Muscle layer of colon (tissue), 2 donors: ENCODE results near the gene CHD8.
"Not testable (repeated sequence)": the region's sequence is repeated elsewhere in the genome, so short reads cannot be mapped to it uniquely, and the experiment has no call there.

Experiments used
- H3K27ac ChIP-seq: one replicate; pipeline ENCODE4 v1.7.0; 2013; ENCODE audit warnings: low read depth, mild to moderate bottlenecking, low read length, moderate library complexity
- H3K27me3 ChIP-seq, 2 donors: one replicate each; pipeline ENCODE4 v1.7.0; 2013; ENCODE audit warnings: low read length in 2 of 2, mild to moderate bottlenecking in 2 of 2; ENCODE audit not compliant: insufficient read depth in 2 of 2, control insufficient read depth in 1 of 2
- H3K36me3 ChIP-seq: one replicate; pipeline ENCODE4 v1.7.0; 2013; ENCODE audit warnings: mild to moderate bottlenecking, low read length; ENCODE audit not compliant: insufficient read depth
- H3K4me1 ChIP-seq: one replicate; pipeline ENCODE4 v1.7.0; 2013; ENCODE audit warnings: mild to moderate bottlenecking, low read length; ENCODE audit not compliant: insufficient read depth
- H3K4me3 ChIP-seq, 2 donors: one replicate each; pipeline ENCODE4 v1.7.0; 2013; ENCODE audit warnings: low read length in 2 of 2, low read depth in 1 of 2, mild to moderate bottlenecking in 1 of 2, moderate library complexity in 1 of 2
- H3K9ac ChIP-seq: one replicate; pipeline ENCODE4 v1.7.0; 2013; ENCODE audit warnings: low read length
- H3K9me3 ChIP-seq: one replicate; pipeline ENCODE4 v1.7.0; 2013; ENCODE audit warnings: mild to moderate bottlenecking, low read length
- donor health status: abdominal sarcoma.
- donor health status: Adenocarcinoma of cecum.

CHD8 gene

DNA sequence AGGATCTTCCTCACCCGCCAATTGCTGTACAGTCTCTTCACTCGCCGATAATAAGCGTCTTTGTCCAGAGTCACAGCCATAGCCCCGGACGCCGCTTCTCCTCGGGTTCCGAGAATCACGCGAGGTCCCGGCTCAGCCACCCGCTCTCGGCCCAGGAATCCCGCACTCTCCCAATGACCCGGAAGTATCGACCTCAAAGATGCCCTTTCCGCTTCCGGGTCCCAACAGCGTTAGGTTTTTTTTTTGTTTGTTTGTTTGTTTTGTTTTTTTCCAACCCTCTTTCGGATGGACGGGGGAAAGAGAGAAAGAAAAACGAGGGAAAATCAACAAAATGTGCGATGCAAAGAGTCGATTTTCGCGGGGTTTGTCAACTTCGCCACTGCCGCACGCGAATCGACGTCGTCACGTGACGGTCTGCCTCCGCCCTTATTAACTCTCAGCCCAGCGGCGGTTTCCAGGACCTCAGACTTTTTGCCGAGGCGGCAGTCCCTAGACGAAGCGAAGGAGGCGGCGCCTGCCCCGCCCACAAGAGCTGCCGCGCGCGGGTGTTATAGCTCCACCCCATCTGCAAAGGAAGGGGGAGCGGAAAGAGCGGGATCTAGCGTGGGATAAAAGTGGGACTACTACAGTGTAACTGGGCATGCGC lies 72.0 kb downstream of the CHD8 start, which contains the start of gene SUPT16H:
Gene SUPT16H, minus strand, starts transcription at position 172 of the 646 bp plus-strand sequence. Its CDS starts 92 bp downstream, at position 80.
- Histone ChIP-seq H3K4me3 (peak within 1 kb of the TSS; percentile 56 to 96), H3K9me3 (no peaks in the 10 kb centered on the region), H3K27ac (peak within 1 kb of the TSS; percentile 62), H3K36me3 (peaks cover 11% of the 10 kb centered on the region), H3K4me1 (peaks cover 21% of the 10 kb centered on the region), H3K27me3 (no peaks in the 10 kb centered on the region), H3K9ac (peak within 1 kb of the TSS; percentile 90)

DNA sequence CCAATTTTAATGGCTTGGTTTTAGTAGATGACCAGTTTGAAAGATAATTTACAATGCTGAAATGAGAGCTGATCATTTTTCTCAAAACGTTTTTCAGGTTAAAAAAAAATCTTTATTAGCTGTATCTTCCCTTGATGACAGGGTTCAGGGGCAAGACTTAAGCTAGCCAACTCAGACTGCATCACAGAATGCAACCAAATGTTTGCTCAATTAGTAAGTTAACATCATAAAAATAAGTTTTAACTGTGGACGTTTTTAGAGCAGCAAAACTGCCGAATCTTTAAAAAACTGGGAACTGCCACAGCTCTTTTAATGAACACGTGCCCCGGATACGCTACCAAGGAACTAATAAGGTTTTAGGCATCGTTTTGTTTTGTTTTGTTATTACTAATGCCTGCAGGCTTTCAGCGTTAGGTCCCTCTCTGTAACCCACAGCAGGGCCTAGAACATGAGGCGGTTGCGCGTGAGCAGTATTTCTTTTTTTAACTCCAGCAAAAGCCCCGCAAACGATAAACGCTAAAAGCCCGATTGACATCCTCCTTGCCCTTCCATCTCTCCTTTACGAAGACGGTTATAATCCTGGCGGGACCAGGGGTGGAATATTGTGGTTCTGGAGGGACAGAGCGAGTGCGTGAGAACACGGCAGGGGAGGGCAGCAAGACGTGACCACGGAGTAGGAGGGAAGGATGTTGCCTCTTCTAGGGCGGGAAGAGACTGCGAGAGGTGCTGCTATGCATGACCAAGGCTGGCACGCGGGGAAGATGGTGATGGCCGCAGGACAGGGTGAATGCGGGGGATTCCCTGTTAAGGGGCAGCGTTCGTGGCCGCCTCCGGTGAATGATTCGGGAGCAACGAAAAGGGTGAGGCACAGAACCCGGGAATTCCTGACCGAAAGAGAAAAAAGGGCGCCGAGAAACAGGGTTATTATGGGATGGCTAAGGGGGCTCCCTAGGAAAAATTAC lies 72.8 kb downstream of the CHD8 start:
- H3K36me3 ChIP-seq = peaks cover 11% of the 10 kb centered on the region
- H3K27ac ChIP-seq = peak overlapping the region; percentile 62
- H3K4me3 ChIP-seq = peak overlapping the region; percentile 56 to 96
- H3K9me3 ChIP-seq = no peaks in the 10 kb centered on the region
- H3K9ac ChIP-seq = peak overlapping the region; percentile 90
- no peaks in the 10 kb centered on the region for H3K27me3 ChIP-seq
- peaks cover 21% of the 10 kb centered on the region for H3K4me1 ChIP-seq

DNA sequence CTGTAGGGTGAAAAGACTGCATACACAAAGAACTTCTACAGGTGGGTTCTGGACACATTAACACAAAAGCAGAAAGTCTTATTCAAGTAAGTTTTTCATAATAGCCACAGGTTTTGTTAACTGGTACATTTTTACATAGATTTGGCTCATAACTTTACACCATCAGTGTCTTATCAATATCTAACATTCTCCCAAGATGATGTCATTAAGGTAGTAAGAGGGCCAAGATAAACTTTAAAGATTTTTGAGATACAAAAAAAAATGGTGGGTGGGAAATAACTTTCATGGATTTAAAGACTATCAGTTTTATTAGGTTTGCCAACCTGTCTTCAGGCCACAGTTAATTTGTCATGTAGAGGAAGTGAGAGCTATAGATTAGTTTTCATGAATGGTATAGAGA lies 73.8 kb downstream of the CHD8 start:
- H3K27me3 ChIP-seq = no peaks in the 10 kb centered on the region
- no peaks in the 10 kb centered on the region for H3K9me3 ChIP-seq
- no peak overlapping the region for H3K9ac ChIP-seq
- no peak overlapping the region for H3K27ac ChIP-seq
- no peak overlapping the region for H3K4me3 ChIP-seq
- H3K36me3 ChIP-seq = peaks cover 11% of the 10 kb centered on the region
- peaks cover 21% of the 10 kb centered on the region for H3K4me1 ChIP-seq

DNA sequence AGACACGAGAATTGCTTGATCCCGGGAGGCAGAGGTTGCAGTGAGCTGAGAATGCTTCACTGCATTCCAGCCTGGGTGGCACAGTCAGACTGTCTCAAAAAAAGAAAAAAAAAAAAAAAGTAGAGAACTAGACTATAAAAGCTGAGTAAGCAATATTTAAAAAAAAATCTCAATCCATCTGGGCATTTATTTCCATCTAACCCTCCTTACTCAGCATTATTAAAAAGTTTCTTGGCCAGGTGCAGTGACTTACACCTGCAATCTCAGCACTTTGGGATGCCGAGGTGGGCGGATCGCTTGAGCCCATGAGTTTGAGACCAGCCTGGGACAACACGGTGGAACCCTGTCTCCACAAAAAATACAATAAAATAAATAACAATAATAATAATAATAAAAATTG lies 76.6 kb downstream of the CHD8 start:
- H3K27ac ChIP-seq = no peak overlapping the region
- peaks cover 16% of the 10 kb centered on the region for H3K4me1 ChIP-seq
- H3K9ac ChIP-seq = no peak overlapping the region
- H3K27me3 ChIP-seq = no peaks in the 10 kb centered on the region
- H3K9me3 ChIP-seq = no peaks in the 10 kb centered on the region
- peaks cover 9% of the 10 kb centered on the region for H3K36me3 ChIP-seq
- H3K4me3 ChIP-seq = no peak overlapping the region

DNA sequence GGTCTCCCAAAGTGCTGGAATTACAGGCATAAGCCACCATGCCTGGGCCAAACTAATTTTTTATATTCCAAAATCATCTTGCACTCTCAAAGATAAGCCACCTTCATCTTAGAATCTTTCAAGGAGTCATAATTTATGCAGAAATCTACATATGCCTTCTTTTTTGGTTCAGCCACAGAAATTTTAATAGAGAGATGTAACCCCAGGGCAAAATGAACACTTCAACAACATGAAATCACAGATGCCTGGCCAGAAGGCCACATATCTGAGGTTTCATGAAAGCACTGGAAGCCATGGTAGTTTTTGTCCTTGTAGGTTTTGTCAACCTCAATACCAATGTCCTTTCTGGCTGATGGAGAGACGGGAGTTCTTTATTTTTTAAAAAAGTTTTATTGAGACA lies 81.9 kb downstream of the CHD8 start:
- Histone ChIP-seq H3K4me3 (no peak overlapping the region), H3K27me3 (no peaks in the 10 kb centered on the region), H3K9ac (no peak overlapping the region), H3K27ac (no peak overlapping the region), H3K9me3 (no peaks in the 10 kb centered on the region), H3K4me1 (no peaks in the 10 kb centered on the region), H3K36me3 (peaks cover 34% of the 10 kb centered on the region)

DNA sequence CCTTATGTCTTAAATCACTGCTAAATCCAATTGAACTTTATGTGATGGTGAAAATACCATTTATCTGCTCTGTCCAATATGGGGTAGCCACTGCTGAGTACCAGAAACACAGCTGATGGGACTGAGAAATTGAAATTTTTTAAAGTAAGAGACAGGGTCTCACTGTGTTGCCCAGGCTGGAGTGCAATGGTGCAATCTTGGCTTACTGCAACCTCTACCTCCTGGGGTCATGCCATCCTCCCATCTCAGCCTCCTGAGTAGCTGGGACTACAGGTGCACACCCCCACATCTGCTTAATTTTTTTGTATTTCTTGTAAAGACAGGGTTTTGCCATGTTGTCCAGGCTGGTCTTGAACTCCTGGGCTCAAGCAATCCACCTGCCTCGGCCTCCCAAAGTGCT lies 83.1 kb downstream of the CHD8 start:
- not testable (repeated sequence) for H3K9me3 ChIP-seq, H3K4me3 ChIP-seq, H3K4me1 ChIP-seq, H3K27me3 ChIP-seq, H3K9ac ChIP-seq, H3K27ac ChIP-seq
- H3K36me3 ChIP-seq = peaks cover 45% of the 10 kb centered on the region

DNA sequence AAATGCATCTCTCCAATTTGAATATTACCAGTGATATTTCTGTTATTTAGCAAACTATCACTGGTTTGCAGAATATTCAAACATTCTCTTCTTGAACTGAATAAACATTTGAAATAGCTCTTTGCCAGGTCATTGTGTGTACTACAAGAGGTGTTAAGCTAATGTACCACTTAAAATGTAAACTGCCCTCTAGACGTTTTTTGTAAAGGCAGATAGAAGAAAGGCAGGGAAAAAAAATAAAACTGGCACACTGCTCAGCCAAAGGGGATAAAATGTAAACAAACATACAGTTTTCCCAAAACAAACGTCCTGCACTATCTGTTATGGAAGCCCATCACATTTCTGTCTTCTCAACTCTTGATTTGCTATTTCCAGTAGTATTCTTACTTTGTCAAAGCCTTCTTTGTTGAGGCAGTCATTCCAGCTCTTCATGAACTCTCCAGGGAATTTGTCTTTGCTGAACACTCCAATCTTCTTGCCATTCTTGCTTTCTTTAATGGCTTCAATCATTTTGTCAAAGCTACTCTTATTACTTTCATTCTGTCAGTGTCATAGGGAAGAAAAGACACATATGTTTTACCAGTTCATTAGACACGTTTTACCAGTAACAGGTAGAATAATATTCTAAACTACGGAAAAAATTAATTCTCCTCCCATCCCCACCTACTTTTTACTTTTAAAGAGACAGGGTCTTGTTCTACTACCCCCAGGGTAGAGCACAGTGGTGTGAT lies 85.8 kb downstream of the CHD8 start:
- H3K4me3 ChIP-seq = no peak overlapping the region
- H3K27me3 ChIP-seq = no peaks in the 10 kb centered on the region
- no peak overlapping the region for H3K9ac ChIP-seq
- no peaks in the 10 kb centered on the region for H3K4me1 ChIP-seq
- peaks cover 63% of the 10 kb centered on the region for H3K36me3 ChIP-seq
- no peak overlapping the region for H3K27ac ChIP-seq
- H3K9me3 ChIP-seq = no peaks in the 10 kb centered on the region

DNA sequence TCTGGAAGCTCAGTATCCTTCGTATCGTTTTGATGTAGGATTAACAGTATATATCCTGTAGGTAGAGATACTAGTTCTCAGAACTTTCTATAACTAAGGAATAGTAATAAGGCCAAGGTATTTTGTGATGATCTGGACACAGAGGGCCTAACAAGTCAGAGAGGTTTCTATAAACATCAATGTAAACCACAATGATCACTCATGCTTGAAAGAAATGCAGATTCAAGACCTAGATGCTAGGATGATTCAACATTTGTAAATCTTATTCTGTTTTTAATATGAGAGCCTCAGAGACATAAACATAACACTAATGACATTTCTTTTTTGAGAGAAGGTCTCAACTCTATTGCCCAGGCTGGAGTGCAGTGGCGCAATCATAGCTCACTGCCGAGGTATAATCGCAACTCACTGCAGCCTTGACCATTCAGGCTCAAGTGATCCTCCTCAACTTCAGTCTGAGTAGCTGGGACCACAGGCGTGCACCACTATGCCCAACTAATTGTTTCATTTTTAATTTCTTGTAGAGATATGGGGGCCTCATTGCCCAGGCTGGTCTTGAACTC lies 88.3 kb downstream of the CHD8 start:
- Histone ChIP-seq H3K27ac (no peak overlapping the region), H3K36me3 (peaks cover 86% of the 10 kb centered on the region), H3K4me1 (no peaks in the 10 kb centered on the region), H3K9me3 (no peaks in the 10 kb centered on the region), H3K9ac (no peak overlapping the region), H3K27me3 (no peaks in the 10 kb centered on the region), H3K4me3 (no peak overlapping the region)

DNA sequence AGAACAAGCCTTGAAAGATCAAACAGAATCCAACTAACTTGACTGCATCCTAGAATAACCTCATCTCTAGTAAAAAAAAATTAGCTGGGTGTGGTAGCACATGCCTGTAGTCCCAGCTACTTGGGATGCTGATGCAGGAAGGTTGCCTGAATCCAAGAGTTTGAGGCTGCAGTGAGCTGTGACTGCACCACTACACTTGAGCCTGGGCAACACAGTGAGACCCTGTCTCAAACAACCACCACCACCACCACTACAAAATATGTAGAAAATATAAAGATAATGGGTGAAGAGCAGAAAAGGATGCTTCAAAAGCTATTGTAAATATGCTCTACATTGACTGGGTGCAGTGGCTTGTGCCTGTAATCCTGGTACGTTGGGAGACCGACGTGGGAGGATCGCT lies 99.4 kb downstream of the CHD8 start:
- H3K9me3 ChIP-seq = no peaks in the 10 kb centered on the region
- H3K9ac ChIP-seq = no peak overlapping the region
- H3K4me1 ChIP-seq = no peaks in the 10 kb centered on the region
- H3K27ac ChIP-seq = no peak overlapping the region
- no peak overlapping the region for H3K4me3 ChIP-seq
- peaks cover 78% of the 10 kb centered on the region for H3K36me3 ChIP-seq
- no peaks in the 10 kb centered on the region for H3K27me3 ChIP-seq

DNA sequence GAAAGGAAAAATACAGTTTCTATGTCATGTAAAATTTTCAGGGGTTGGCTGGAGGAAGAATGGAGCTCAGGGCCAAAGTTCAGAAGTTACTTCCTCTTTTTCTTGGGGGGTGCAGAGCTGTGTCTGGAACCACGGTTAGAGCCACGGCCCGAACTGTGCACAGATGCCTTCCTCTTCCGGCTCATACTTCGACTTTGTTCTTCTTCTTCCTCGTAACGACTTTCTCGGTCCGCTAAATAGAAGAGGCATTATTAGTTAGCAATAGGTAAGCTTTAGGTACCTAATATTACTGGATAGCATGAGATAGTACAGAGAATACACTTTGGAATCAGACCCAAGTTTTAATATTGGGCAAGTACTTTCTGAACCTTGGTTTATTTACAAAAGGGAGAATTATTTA lies 103.3 kb downstream of the CHD8 start:
- no peaks in the 10 kb centered on the region for H3K4me1 ChIP-seq
- H3K36me3 ChIP-seq = peaks cover 53% of the 10 kb centered on the region
- no peak overlapping the region for H3K9ac ChIP-seq
- H3K4me3 ChIP-seq = no peak overlapping the region
- no peaks in the 10 kb centered on the region for H3K27me3 ChIP-seq
- H3K9me3 ChIP-seq = no peaks in the 10 kb centered on the region
- no peak overlapping the region for H3K27ac ChIP-seq

DNA sequence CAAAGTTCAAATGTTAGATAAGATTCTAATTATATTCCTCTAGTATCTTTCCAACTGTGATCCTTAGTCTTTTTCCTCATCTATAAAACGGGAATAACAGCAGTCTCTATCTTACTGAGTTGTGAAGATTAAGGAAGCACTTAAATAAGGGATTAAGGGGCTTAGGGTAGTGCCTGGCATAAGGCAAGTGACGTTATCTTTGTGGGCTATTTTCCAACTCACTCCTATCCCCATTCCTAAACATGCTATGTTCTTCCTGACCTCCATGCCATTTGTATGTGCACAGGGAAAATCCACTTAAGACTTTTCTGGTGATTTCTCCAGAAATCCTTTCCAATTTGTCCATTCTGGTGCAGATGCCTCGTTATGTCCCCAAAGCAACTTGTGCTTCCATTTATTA lies 105.4 kb downstream of the CHD8 start:
- peaks cover 34% of the 10 kb centered on the region for H3K36me3 ChIP-seq

More for the DNA sequence above, 105.4 kb downstream of the CHD8 start:
- Histone ChIP-seq H3K9me3 (no peaks in the 10 kb centered on the region), H3K27me3 (no peaks in the 10 kb centered on the region), H3K27ac (no peak overlapping the region), H3K4me1 (no peaks in the 10 kb centered on the region), H3K9ac (no peak overlapping the region), H3K4me3 (no peak overlapping the region)
